Left lung (tissue), 10 donors: Measurements from ENCODE around the gene NOTCH3. TPM values are rescaled to one million over a fixed set of nuclear protein-coding genes. Genes with fewer than 3 reads are reported as not detected.

Source experiments
- ATAC-seq: fragments of 200-7000 bp; cut with Tn5 transposase; one replicate; pipeline ENCODE4 v1.9.1; 2020; ENCODE audit warnings: moderate library complexity
- DNase-seq, 4 donors: peaks; one replicate each; pipeline ENCODE4 v3.0.0-alpha.2; 2013 to 2020
- H3K27ac ChIP-seq, 2 donors: fragments of 200-600 bp; sonication (generic) in 1 of 2; one replicate each; pipeline versions ENCODE4 v1.5.0 to v1.8.0; 2020 to 2021
- H3K27me3 ChIP-seq, 2 donors: fragments of 200-600 bp; sonication (generic) in 1 of 2; one replicate each; pipeline versions ENCODE4 v1.5.0 to v1.8.0; 2020 to 2021
- H3K36me3 ChIP-seq, 2 donors: fragments of 200-600 bp; sonication (generic) in 1 of 2; one replicate each; pipeline versions ENCODE4 v1.5.0 to v1.8.0; 2020 to 2021
- H3K4me1 ChIP-seq, 2 donors: fragments of 200-600 bp; one replicate each; pipeline ENCODE4 v1.8.0; 2021
- H3K4me3 ChIP-seq, 2 donors: fragments of 200-600 bp; sonication (generic) in 1 of 2; one replicate each; pipeline versions ENCODE4 v1.5.0 to v1.8.0; 2020 to 2021; ENCODE audit warnings: mild to moderate bottlenecking in 1 of 2
- H3K9me3 ChIP-seq, 2 donors: fragments of 200-600 bp; sonication (generic) in 1 of 2; one replicate each; pipeline versions ENCODE4 v1.5.0 to v1.8.0; 2020 to 2021
- CTCF ChIP-seq, 2 donors: fragments of 200-600 bp; sonication (generic) in 1 of 2; IDR thresholded peaks; one replicate each; pipeline versions ENCODE4 v1.5.0 to v1.8.0; 2021; ENCODE audit warnings: antibody characterized with exemption in 2 of 2
- intact Hi-C, 2 donors: fragments of 100-400 bp; cut with DNase I; formaldehyde crosslinking; loops; one replicate each; pipeline versions ENCODE4 v1.11.2 to v1.14.2; 2022
- polyA plus RNA-seq, 6 donors: library from polyadenylated mRNA; unstranded; fragments of 120-200 nt; gene quantifications; one replicate each; pipeline ENCODE4 v1.2.1, GENCODE V29; 2013; ENCODE audit not compliant: insufficient read length in 6 of 6
- total RNA-seq, 2 donors: library from RNA; stranded (reverse); fragmentation: NEBNext Ultra II Directional; extraction: Animal tissue kit (Norgen Biotek cat#: 25700); gene quantifications; one replicate each; pipeline ENCODE4 v1.2.1, GENCODE V29; 2021
- donor health status: DM: no; HTN: yes; CAD: no.
- donor health status: DM: no; HTN: no; CAD: no.

NOTCH3 gene
- total and polyA plus RNA-seq, 8 donors: 73.2 to 130 (median 107) TPM

- ATAC-seq: peak; percentile 95
- Histone ChIP-seq H3K36me3 (peaks cover 0 to 29% of the 10 kb centered on the region in 2 donors), H3K4me1 (peaks cover 3 to 19% of the 10 kb centered on the region in 2 donors), H3K4me3 (peak overlapping the region; percentile 60 to 85), H3K9me3 (no peaks in the 10 kb centered on the region), H3K27me3 (no peaks in the 10 kb centered on the region), H3K27ac (peak overlapping the region; percentile 83 to 85)
- intact Hi-C loops: no loop called here
- peak; percentile 97 to 99 (median 98) for DNase-seq
- no peak for TF ChIP-seq CTCF (IDR thresholded peaks at IDR 0.05)
These were observed 75.3 kb downstream of the NOTCH3 start for GRCh38 chr19:15125232-15126067.

- DNase-seq (peak in 1 of 4 donors; percentile 94), ATAC-seq (peak; percentile 9)
- Histone ChIP-seq H3K4me3 (peak overlapping the region; percentile 60 to 85), H3K4me1 (peaks cover 3 to 19% of the 10 kb centered on the region in 2 donors), H3K9me3 (no peaks in the 10 kb centered on the region), H3K27me3 (no peaks in the 10 kb centered on the region), H3K27ac (peak overlapping the region; percentile 83 to 85), H3K36me3 (peaks cover 0 to 36% of the 10 kb centered on the region in 2 donors)
- no peak for TF ChIP-seq CTCF (IDR thresholded peaks at IDR 0.05)
- intact Hi-C loops: no loop called here
These were observed 76.1 kb downstream of the NOTCH3 start for GRCh38 chr19:15124572-15125231.

GRCh38 chr19:15123900-15124299, 76.9 kb downstream of the NOTCH3 start:
- ATAC-seq (no peak), DNase-seq (no peak)
- peaks cover 3 to 19% of the 10 kb centered on the region in 2 donors for H3K4me1 ChIP-seq
- peak overlapping the region in 1 of 2 donors; percentile 60 for H3K4me3 ChIP-seq
- H3K9me3 ChIP-seq: no peaks in the 10 kb centered on the region
- intact Hi-C loops: no loop called here
- no peak for TF ChIP-seq CTCF (IDR thresholded peaks at IDR 0.05)
- peak overlapping the region in 1 of 2 donors; percentile 83 for H3K27ac ChIP-seq
- H3K36me3 ChIP-seq: peaks cover 0 to 44% of the 10 kb centered on the region in 2 donors
- no peaks in the 10 kb centered on the region for H3K27me3 ChIP-seq

- TF ChIP-seq CTCF (IDR thresholded peaks at IDR 0.05): no peak
- no peak for ATAC-seq
These were observed 77.5 kb downstream of the NOTCH3 start for GRCh38 chr19:15123031-15123890.

More at GRCh38 chr19:15123031-15123890, 77.5 kb downstream of the NOTCH3 start:
- Histone ChIP-seq H3K27ac (no peak overlapping the region), H3K9me3 (no peaks in the 10 kb centered on the region), H3K36me3 (peaks cover 0 to 51% of the 10 kb centered on the region in 2 donors), H3K4me3 (no peak overlapping the region), H3K4me1 (peaks cover 3 to 19% of the 10 kb centered on the region in 2 donors), H3K27me3 (no peaks in the 10 kb centered on the region)
- intact Hi-C loops: no loop called here
- no peak for DNase-seq
